Fibroblast of the conjunctiva (primary cell): ENCODE data around the gene XRRA1.
"Not testable (repeated sequence)": the region's sequence is repeated elsewhere in the genome, so short reads cannot be mapped to it uniquely, and the experiment has no call there.

Source experiments
- DNase-seq: peaks from one replicate; pipeline ENCODE4 v3.0.0-alpha.2; 2010; ENCODE audit warnings: low read depth

XRRA1 gene

GRCh38 chr11:74825596-74825995 lies 123.3 kb downstream of the XRRA1 start:
- DNase-seq, result not testable (repeated sequence)

GRCh38 chr11:74824285-74824982 lies 124.5 kb downstream of the XRRA1 start:
- DNase-seq, result no peak

GRCh38 chr11:74822170-74822569 lies 126.7 kb downstream of the XRRA1 start:
- DNase-seq, result peak; percentile 35

- peak; percentile 50 for DNase-seq
These were observed 128.1 kb downstream of the XRRA1 start for GRCh38 chr11:74820763-74821162.

- no peak for DNase-seq
These were observed 129.5 kb downstream of the XRRA1 start for GRCh38 chr11:74819400-74819799.

GRCh38 chr11:74818283-74818946 lies 130.5 kb downstream of the XRRA1 start:
- DNase-seq, result no peak

GRCh38 chr11:74816664-74817063 lies 132.2 kb downstream of the XRRA1 start:
- DNase-seq, result no peak

- DNase-seq, result no peak
These were observed 132.9 kb downstream of the XRRA1 start for GRCh38 chr11:74815966-74816365.

- DNase-seq, result no peak
These were observed 139.1 kb downstream of the XRRA1 start for GRCh38 chr11:74809801-74810200.

GRCh38 chr11:74806267-74806666 lies 142.6 kb downstream of the XRRA1 start:
- no peak for DNase-seq

GRCh38 chr11:74791333-74792100 lies 157.4 kb downstream of the XRRA1 start:
- DNase-seq, result no peak
